Astrocyte of the spinal cord (primary cell): ENCODE data around the gene RAF1.

Source experiments
- DNase-seq: peaks from one replicate; pipeline ENCODE4 v3.0.0; 2011; ENCODE audit warnings: low read depth, low spot score
- H3K4me3 ChIP-seq: 2 replicates; pipeline ENCODE4 v1.5.1; 2011; ENCODE audit warnings: low read depth, mild to moderate bottlenecking, low read length, moderate library complexity
- CTCF ChIP-seq: IDR thresholded peaks from 2 replicates; pipeline ENCODE4 v1.5.1; 2012; ENCODE audit warnings: low read depth, mild to moderate bottlenecking, low read length, inconsistent platforms
- in situ Hi-C: cut with HindIII; loops from 2 replicates; pipeline ENCODE4 v1.10.0; 2017; ENCODE audit warnings: low sequenced_read_pairs

The RAF1 gene

GRCh38 chr3:12611117-12611516 lies 52.8 kb downstream of the RAF1 start:
- H3K4me3 ChIP-seq = no peak overlapping the region
- no peak for DNase-seq
- no peak for TF ChIP-seq CTCF
- in situ Hi-C loops = no loop called here

- no peak for DNase-seq
- H3K4me3 ChIP-seq = no peak overlapping the region
- TF ChIP-seq CTCF = no peak
- in situ Hi-C loops = no loop called here
These were observed 55.5 kb downstream of the RAF1 start for GRCh38 chr3:12608376-12608775.

GRCh38 chr3:12603969-12604368 lies 59.9 kb downstream of the RAF1 start:
- no peak for TF ChIP-seq CTCF
- in situ Hi-C loops = no loop called here
- DNase-seq = no peak
- H3K4me3 ChIP-seq = no peak overlapping the region

GRCh38 chr3:12601072-12601471 lies 62.8 kb downstream of the RAF1 start:
- no peak for TF ChIP-seq CTCF
- in situ Hi-C loops = no loop called here
- no peak for DNase-seq
- H3K4me3 ChIP-seq = no peak overlapping the region

GRCh38 chr3:12598890-12599289 lies 65.0 kb downstream of the RAF1 start:
- DNase-seq = no peak
- no peak for TF ChIP-seq CTCF
- H3K4me3 ChIP-seq = no peak overlapping the region
- in situ Hi-C loops = no loop called here

GRCh38 chr3:12593473-12593872 lies 70.4 kb downstream of the RAF1 start:
- in situ Hi-C loops = no loop called here
- H3K4me3 ChIP-seq = no peak overlapping the region
- no peak for DNase-seq
- TF ChIP-seq CTCF = no peak
